Loucy (cell line): Measurements from ENCODE around the gene OMD.

Experiments
- H2AFZ ChIP-seq: fragments of 200-600 bp; sonication (generic); 2 replicates; pipeline ENCODE4 v1.6.0; 2016; ENCODE audit warnings: antibody characterized with exemption, mild to moderate bottlenecking, low read length, moderate library complexity
- H3F3A ChIP-seq: fragments of 200-600 bp; 2 replicates; pipeline ENCODE4 v1.6.0; 2016; ENCODE audit warnings: antibody characterized with exemption, low read depth, mild to moderate bottlenecking
- H3K27me3 ChIP-seq: fragments of 200-600 bp; sonication (generic); 2 replicates; pipeline ENCODE4 v1.6.1; 2014; ENCODE audit warnings: low read length, mild to moderate bottlenecking; ENCODE audit not compliant: insufficient read depth, poor library complexity, severe bottlenecking
- H3K36me3 ChIP-seq: fragments of 200-600 bp; sonication (generic); 2 replicates; pipeline ENCODE4 v1.6.1; 2016; ENCODE audit warnings: low read length; ENCODE audit not compliant: insufficient read depth
- H3K4me1 ChIP-seq: fragments of 200-600 bp; sonication (generic); 2 replicates; pipeline ENCODE4 v1.5.1; 2014; ENCODE audit warnings: low read length, mild to moderate bottlenecking; ENCODE audit not compliant: insufficient read depth, poor library complexity, severe bottlenecking
- H3K4me2 ChIP-seq: fragments of 200-600 bp; sonication (generic); 2 replicates; pipeline ENCODE4 v1.6.0; 2014; ENCODE audit warnings: antibody characterized with exemption, low read length, low read depth, mild to moderate bottlenecking; ENCODE audit not compliant: poor library complexity, severe bottlenecking
- H3K4me3 ChIP-seq: fragments of 200-600 bp; sonication (generic); 2 replicates; pipeline ENCODE4 v1.5.1; 2014; ENCODE audit warnings: low read length, mild to moderate bottlenecking, mixed read lengths; ENCODE audit not compliant: poor library complexity, severe bottlenecking
- H3K79me2 ChIP-seq: fragments of 200-600 bp; sonication (generic); 2 replicates; pipeline ENCODE4 v1.6.1; 2014; ENCODE audit warnings: low read length; ENCODE audit not compliant: insufficient read depth
- H3K9ac ChIP-seq: fragments of 200-600 bp; sonication (generic); 2 replicates; pipeline ENCODE4 v1.6.0; 2014; ENCODE audit warnings: mild to moderate bottlenecking, low read depth, low read length, moderate library complexity; ENCODE audit not compliant: poor library complexity, severe bottlenecking
- H3K9me2 ChIP-seq: fragments of 200-600 bp; sonication (generic); replicated peaks from 2 replicates; pipeline ENCODE4 v1.6.1; 2016; ENCODE audit warnings: low read depth, low read length, mixed read lengths
- H3K9me3 ChIP-seq: fragments of 200-600 bp; sonication (generic); 2 replicates; pipeline ENCODE4 v1.6.1; 2014; ENCODE audit warnings: mild to moderate bottlenecking, antibody characterized with exemption, low read length, low read depth; ENCODE audit not compliant: insufficient read depth
- H4K20me1 ChIP-seq: fragments of 200-600 bp; sonication (generic); 2 replicates; pipeline ENCODE4 v1.6.0; 2014; ENCODE audit warnings: antibody characterized with exemption, low read length, mild to moderate bottlenecking; ENCODE audit not compliant: insufficient read depth, poor library complexity, severe bottlenecking
- CTCF ChIP-seq: fragments of 200-600 bp; sonication (generic); conservative IDR thresholded peaks from 2 replicates; pipeline ENCODE4 v1.5.1; 2014; ENCODE audit warnings: mild to moderate bottlenecking, antibody characterized with exemption, low read length
- EZH2phosphoT487 ChIP-seq: fragments of 200-600 bp; IDR thresholded peaks from 2 replicates; pipeline ENCODE4 v1.6.1; 2018; ENCODE audit warnings: antibody characterized with exemption, mild to moderate bottlenecking, moderate library complexity, borderline replicate concordance

Gene OMD

DNA sequence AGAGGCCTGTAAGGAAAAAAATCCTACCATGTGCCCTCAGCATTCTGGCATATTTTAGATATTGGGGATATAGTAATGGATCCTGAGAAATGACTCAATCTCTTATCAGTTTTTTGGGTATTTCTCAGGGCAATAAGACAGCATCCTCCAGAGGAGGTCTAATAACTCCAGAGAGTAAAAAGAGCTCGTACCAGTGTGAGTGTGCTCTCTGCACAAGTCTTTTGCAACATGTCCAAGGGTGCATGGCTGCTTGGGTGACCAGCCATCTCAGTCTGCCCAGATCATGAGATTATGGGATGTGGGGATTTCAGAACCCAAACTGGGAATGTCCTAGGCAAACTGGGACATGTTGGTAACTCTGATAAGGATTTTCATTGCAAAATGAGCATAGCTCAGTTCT is 42.8 kb upstream of the OMD start:
- Histone ChIP-seq H3F3A (no peaks in the 10 kb centered on the region), H4K20me1 (no peaks in the 10 kb centered on the region), H3K9ac (no peak overlapping the region), H3K27me3 (no peaks in the 10 kb centered on the region), H3K79me2 (no peaks in the 10 kb centered on the region), H2AFZ (no peak overlapping the region), H3K4me1 (no peaks in the 10 kb centered on the region), H3K9me3 (no peaks in the 10 kb centered on the region), H3K4me2 (no peak overlapping the region), H3K4me3 (no peak overlapping the region), H3K9me2 (no peaks in the 10 kb centered on the region), H3K36me3 (no peaks in the 10 kb centered on the region)
- no peak for TF ChIP-seq EZH2phosphoT487
- TF ChIP-seq CTCF, result no peak

GRCh38 chr9:92463984-92464383 is 39.7 kb upstream of the OMD start:
- Histone ChIP-seq H4K20me1 (no peaks in the 10 kb centered on the region), H3K79me2 (no peaks in the 10 kb centered on the region), H3F3A (no peaks in the 10 kb centered on the region), H3K4me3 (no peak overlapping the region), H3K4me1 (no peaks in the 10 kb centered on the region), H3K9ac (no peak overlapping the region), H2AFZ (no peak overlapping the region), H3K27me3 (no peaks in the 10 kb centered on the region), H3K36me3 (no peaks in the 10 kb centered on the region), H3K9me3 (no peaks in the 10 kb centered on the region), H3K9me2 (no peaks in the 10 kb centered on the region), H3K4me2 (no peak overlapping the region)
- TF ChIP-seq CTCF (no peak), EZH2phosphoT487 (no peak)

GRCh38 chr9:92463387-92463786 is 39.1 kb upstream of the OMD start:
- Histone ChIP-seq H3K27me3 (no peaks in the 10 kb centered on the region), H3K9me3 (no peaks in the 10 kb centered on the region), H3K4me3 (no peak overlapping the region), H3K79me2 (no peaks in the 10 kb centered on the region), H3K9me2 (no peaks in the 10 kb centered on the region), H2AFZ (no peak overlapping the region), H3F3A (no peaks in the 10 kb centered on the region), H3K9ac (no peak overlapping the region), H3K4me2 (no peak overlapping the region), H3K4me1 (no peaks in the 10 kb centered on the region), H3K36me3 (no peaks in the 10 kb centered on the region), H4K20me1 (no peaks in the 10 kb centered on the region)
- no peak for TF ChIP-seq EZH2phosphoT487
- no peak for TF ChIP-seq CTCF
